A549 (cell line): ENCODE measurements around the gene SLITRK2.

Source experiments
- CEBPB ChIP-seq, 2 experiments: fragments of >200 bp in 1 of 2; sonication (Bioruptor Twin) in 1 of 2; formaldehyde crosslinking in 1 of 2; IDR thresholded peaks; 2 replicates each; pipeline ENCODE4 v1.6.1; 2012 to 2016
- CTCF ChIP-seq: fragments of >200 bp; sonication (Bioruptor Twin); formaldehyde crosslinking; IDR thresholded peaks from 3 replicates; pipeline ENCODE4 v1.5.1; 2016
- KDM1A ChIP-seq: fragments of 200-600 bp; sonication (generic); IDR thresholded peaks from 2 replicates; pipeline ENCODE4 v1.6.1; 2016; ENCODE audit warnings: low read depth, mild to moderate bottlenecking
- MAFK ChIP-seq: fragments of 450-650 bp; IDR thresholded peaks from 2 replicates; pipeline ENCODE4 v1.6.1; 2014; ENCODE audit not compliant: partially characterized antibody
- POLR2A ChIP-seq: IDR thresholded peaks from 2 replicates; pipeline ENCODE4 v1.6.1; 2012; ENCODE audit warnings: mild to moderate bottlenecking, low read length
- RCOR1 ChIP-seq: fragments of 150-350 bp; IDR thresholded peaks from 2 replicates; pipeline ENCODE4 v1.6.1; 2014; ENCODE audit warnings: antibody characterized with exemption, low read length, low read depth
- SMC3 ChIP-seq: fragments of >200 bp; sonication (Bioruptor Twin); formaldehyde crosslinking; IDR thresholded peaks from 3 replicates; pipeline ENCODE4 v1.6.1; 2018; ENCODE audit warnings: inconsistent platforms

- no peak for TF ChIP-seq SMC3
- TF ChIP-seq CTCF = no peak
- TF ChIP-seq KDM1A = no peak
- no peak for TF ChIP-seq RCOR1
- no peak for TF ChIP-seq CEBPB (IDR thresholded peaks at IDR 0.05)
- no peak for TF ChIP-seq MAFK
- no peak for TF ChIP-seq POLR2A
These were observed 25.7 kb downstream of the SLITRK2 start for GRCh38 chrX:145843146-145843904.
